Kidney (tissue), 14 donors: Measurements from ENCODE around the gene ZNF776. TPM values are rescaled to one million over a fixed set of nuclear protein-coding genes. Genes with fewer than 3 reads are reported as not detected.
"Not testable (repeated sequence)": the region's sequence is repeated elsewhere in the genome, so short reads cannot be mapped to it uniquely, and the experiment has no call there.

Experiments used
- DNase-seq, 5 donors: peaks; one replicate each; pipeline ENCODE4 v3.0.0-alpha.2; 2013 to 2020
- FAIRE-seq: peaks from 2 replicates; lab custom pipeline; 2012; peaks lifted over from hg19 to GRCh38; lab: Jason Lieb, UNC
- H3K27ac ChIP-seq, 2 donors: one replicate each; pipeline ENCODE4 v1.7.0; 2013; ENCODE audit warnings: low read depth in 2 of 2, low read length in 2 of 2, inconsistent platforms in 1 of 2
- H3K27me3 ChIP-seq: one replicate; pipeline ENCODE4 v1.7.1; 2013; ENCODE audit warnings: low read length, inconsistent platforms; ENCODE audit not compliant: control insufficient read depth, insufficient read depth
- H3K36me3 ChIP-seq, 3 donors: one replicate each; pipeline versions ENCODE4 v1.7.0 to v1.7.1; 2013; ENCODE audit warnings: low read length in 3 of 3, control low read depth in 1 of 3, inconsistent platforms in 1 of 3; ENCODE audit not compliant: insufficient read depth in 3 of 3, control insufficient read depth in 2 of 3
- H3K4me1 ChIP-seq, 3 donors: one replicate each; pipeline versions ENCODE4 v1.7.0 to v1.7.1; 2013; ENCODE audit warnings: low read length in 3 of 3, inconsistent platforms in 1 of 3, low read depth in 1 of 3; ENCODE audit not compliant: control insufficient read depth in 2 of 3, insufficient read depth in 2 of 3
- H3K4me3 ChIP-seq, 3 donors: one replicate each; pipeline versions ENCODE4 v1.7.0 to v1.8.1; 2013; ENCODE audit warnings: low read length in 3 of 3, control low read depth in 1 of 3, inconsistent platforms in 1 of 3
- H3K9ac ChIP-seq, 3 donors: one replicate each; pipeline versions ENCODE4 v1.7.0 to v1.7.1; 2013; ENCODE audit warnings: low read length in 3 of 3, control low read depth in 1 of 3, inconsistent platforms in 1 of 3
- H3K9me3 ChIP-seq, 3 donors: one replicate each; pipeline versions ENCODE4 v1.7.0 to v1.7.1; 2013; ENCODE audit warnings: low read length in 3 of 3, control low read depth in 1 of 3, inconsistent platforms in 1 of 3; ENCODE audit not compliant: control insufficient read depth in 2 of 3, insufficient read depth in 1 of 3
- CTCF ChIP-seq: IDR thresholded peaks from 3 replicates; pipeline ENCODE4 v1.5.1; 2012; ENCODE audit warnings: mild to moderate bottlenecking, moderate library complexity, borderline replicate concordance; ENCODE audit not compliant: insufficient read depth; ENCODE audit errors: extremely low read depth
- intact Hi-C: fragments of 100-400 bp; cut with DNase I; formaldehyde crosslinking; loops from one replicate; pipeline ENCODE4 v1.11.1; 2022
- polyA plus RNA-seq: library from polyadenylated mRNA; stranded (reverse); fragments of 350-450 nt; fragmentation: Illumina TruSeq; extraction: RNeasy Lipid Tissue Mini Kit (QIAGEN cat#74804); gene quantifications from one replicate; pipeline ENCODE4 v1.2.3, GENCODE V29; 2014; ENCODE audit warnings: low read depth, low replicate concordance; ENCODE audit not compliant: insufficient read depth
- total RNA-seq: library from RNA; stranded (reverse); fragmentation: NEBNext Ultra II Directional; extraction: Animal tissue kit (Norgen Biotek cat#: 25700); gene quantifications from one replicate; pipeline ENCODE4 v1.2.1, GENCODE V29; 2021
- donor health status: control.
- donor health status: control.
- donor health status: control.
- donor health status: control.
- donor health status: control.
- donor health status: DM: yes; HTN: yes; CAD: no.
- donor health status: Normal renal cell carcinoma (clear cell type).

ZNF776 gene
- total and polyA plus RNA-seq, 2 donors from 2014 or later = 5.6 to 20.5 TPM

GRCh38 chr19:57786906-57787305 lies 40.3 kb downstream of the ZNF776 start:
- TF ChIP-seq CTCF = no peak
- H3K36me3 ChIP-seq = peaks cover 4 to 8% (median 6%) of the 10 kb centered on the region in 3 donors
- DNase-seq (no peak), FAIRE-seq (no peak)
- H3K27me3 ChIP-seq = no peaks in the 10 kb centered on the region
- no peak overlapping the region for H3K9ac ChIP-seq
- peaks cover 0 to 1% (median 0%) of the 10 kb centered on the region in 3 donors for H3K9me3 ChIP-seq
- H3K27ac ChIP-seq = no peak overlapping the region
- H3K4me1 ChIP-seq = no peaks in the 10 kb centered on the region
- intact Hi-C loops = no loop called here
- H3K4me3 ChIP-seq = no peak overlapping the region

GRCh38 chr19:57788114-57788692 lies 41.6 kb downstream of the ZNF776 start:
- Histone ChIP-seq H3K4me1 (no peaks in the 10 kb centered on the region), H3K9ac (no peak overlapping the region), H3K36me3 (peaks cover 4 to 12% (median 7%) of the 10 kb centered on the region in 3 donors), H3K27me3 (no peaks in the 10 kb centered on the region), H3K9me3 (peaks cover 0 to 2% (median 0%) of the 10 kb centered on the region in 3 donors), H3K4me3 (no peak overlapping the region), H3K27ac (no peak overlapping the region)
- intact Hi-C loops = no loop called here
- FAIRE-seq (no peak), DNase-seq (no peak)
- TF ChIP-seq CTCF = no peak

GRCh38 chr19:57789288-57789687 lies 42.7 kb downstream of the ZNF776 start:
- H3K36me3 ChIP-seq = peaks cover 4 to 12% (median 7%) of the 10 kb centered on the region in 3 donors
- no peaks in the 10 kb centered on the region for H3K27me3 ChIP-seq
- peaks cover 0 to 2% (median 0%) of the 10 kb centered on the region in 3 donors for H3K9me3 ChIP-seq
- H3K9ac ChIP-seq = no peak overlapping the region
- no peak overlapping the region for H3K27ac ChIP-seq
- H3K4me1 ChIP-seq = no peaks in the 10 kb centered on the region
- DNase-seq = no peak
- no peak overlapping the region for H3K4me3 ChIP-seq
- no peak for TF ChIP-seq CTCF
- no peak for FAIRE-seq
- intact Hi-C loops = no loop called here

GRCh38 chr19:57796580-57796979 lies 50.0 kb downstream of the ZNF776 start:
- H3K27me3 ChIP-seq, H3K9ac ChIP-seq, DNase-seq, H3K9me3 ChIP-seq, FAIRE-seq, H3K27ac ChIP-seq, intact Hi-C loops, H3K4me3 ChIP-seq, H3K4me1 ChIP-seq, H3K36me3 ChIP-seq: not testable (repeated sequence)
